H1 (cell line): ENCODE data around the gene PIP5K1C. TPM values are rescaled to one million over a fixed set of nuclear protein-coding genes. Genes with fewer than 3 reads are reported as not detected.

Source experiments
- CTCF ChIA-PET: fragments of 300-600 bp; sonication (Branson Sonifier 250); formaldehyde crosslinking; loops from one replicate; lab custom pipeline; 2021; ENCODE audit not compliant: partially characterized antibody; lab: Charles Lee
- POLR2A ChIA-PET: fragments of 300-600 bp; sonication (Branson Sonifier 250); formaldehyde crosslinking; loops from one replicate; lab custom pipeline; 2021; ENCODE audit warnings: inconsistent platforms; ENCODE audit not compliant: partially characterized antibody; lab: Charles Lee
- DNase-seq, 2 experiments: peaks; one replicate each; pipeline versions ENCODE4 v3.0.0 to v3.0.0-alpha.2; 2010 to 2022; ENCODE audit warnings: low spot score in 2 of 2, low read depth in 1 of 2, mixed read lengths in 1 of 2
- FAIRE-seq: peaks from 2 replicates; lab custom pipeline; 2011; peaks lifted over from hg19 to GRCh38; lab: Jason Lieb, UNC
- H2AFZ ChIP-seq: 2 replicates; pipeline ENCODE4 v1.8.1; 2012; ENCODE audit warnings: low read length, inconsistent platforms
- H2AK5ac ChIP-seq: 2 replicates; pipeline ENCODE4 v1.6.1; 2013; ENCODE audit warnings: low read depth, low read length
- H2BK120ac ChIP-seq: replicated peaks from 2 replicates; pipeline ENCODE3; 2013; ENCODE audit warnings: low read depth, low read length, inconsistent platforms
- H2BK12ac ChIP-seq: 2 replicates; pipeline ENCODE4 v1.6.1; 2013; ENCODE audit warnings: low read depth, low read length
- H2BK15ac ChIP-seq: 2 replicates; pipeline ENCODE4 v1.6.1; 2013; ENCODE audit warnings: low read length
- H2BK20ac ChIP-seq: 2 replicates; pipeline ENCODE4 v1.6.1; 2013; ENCODE audit warnings: low read length
- H2BK5ac ChIP-seq: 2 replicates; pipeline ENCODE4 v1.6.1; 2013; ENCODE audit warnings: low read depth, low read length
- H3K14ac ChIP-seq: 2 replicates; pipeline ENCODE4 v1.6.1; 2013; ENCODE audit warnings: inconsistent platforms; ENCODE audit not compliant: insufficient read length
- H3K18ac ChIP-seq: 2 replicates; pipeline ENCODE4 v1.6.1; 2013; ENCODE audit warnings: low read length; ENCODE audit errors: extremely low read depth
- H3K23ac ChIP-seq: 2 replicates; pipeline ENCODE4 v1.6.1; 2013; ENCODE audit warnings: inconsistent platforms; ENCODE audit not compliant: insufficient read length
- H3K23me2 ChIP-seq: 2 replicates; pipeline ENCODE4 v1.6.1; 2013; ENCODE audit warnings: low read depth, low read length
- H3K27ac ChIP-seq: 2 replicates; pipeline ENCODE4 v1.6.1; 2011; ENCODE audit warnings: low read depth, low read length, inconsistent platforms
- H3K27me3 ChIP-seq, 4 experiments: replicated peaks in 1 of 4; 1 replicate in 1 of 4; 2 replicates in 3 of 4; pipeline versions ENCODE4 v1.6.1 to v1.8.1; 2011 to 2013; ENCODE audit warnings: low read length in 3 of 4, mild to moderate bottlenecking in 3 of 4, inconsistent platforms in 2 of 4, mixed read lengths in 2 of 4, moderate library complexity in 1 of 4; ENCODE audit not compliant: control insufficient read depth in 3 of 4, insufficient read depth in 3 of 4; ENCODE audit errors: extremely low read depth in 1 of 4
- H3K36me3 ChIP-seq, 4 experiments: 2 replicates each; pipeline versions ENCODE4 v1.6.1 to v1.8.1; 2011 to 2013; ENCODE audit warnings: mild to moderate bottlenecking in 4 of 4, low read length in 3 of 4, moderate library complexity in 2 of 4, control low read depth in 1 of 4, inconsistent platforms in 1 of 4; ENCODE audit not compliant: insufficient read depth in 4 of 4, control insufficient read depth in 2 of 4
- H3K4ac ChIP-seq: replicated peaks from 2 replicates; pipeline ENCODE3; 2013; ENCODE audit warnings: low read length, low read depth, mixed read lengths, inconsistent platforms; ENCODE audit not compliant: insufficient read length
- H3K4me1 ChIP-seq, 4 experiments: replicated peaks in 1 of 4; 1 replicate in 1 of 4; 2 replicates in 3 of 4; pipeline versions ENCODE4 v1.6.1 to v1.8.1; 2011 to 2013; ENCODE audit warnings: low read length in 3 of 4, inconsistent platforms in 2 of 4, mixed read lengths in 1 of 4; ENCODE audit not compliant: insufficient read depth in 4 of 4, control insufficient read depth in 3 of 4
- H3K4me2 ChIP-seq, 2 experiments: 2 replicates each; pipeline versions ENCODE4 v1.6.1 to v1.8.1; 2011 to 2013; ENCODE audit warnings: low read depth in 2 of 2, low read length in 2 of 2, control low read depth in 1 of 2, inconsistent platforms in 1 of 2, mild to moderate bottlenecking in 1 of 2; ENCODE audit not compliant: insufficient read depth in 1 of 2
- H3K4me3 ChIP-seq, 4 experiments: fragments of 200-600, 300-600 bp in 1 of 4; sonication (generic), shearing (Covaris generic), sonication (Bioruptor Twin) in 1 of 4; 2 replicates each; pipeline versions ENCODE4 v1.5.1 to v1.8.1; 2011 to 2016; ENCODE audit warnings: low read length in 4 of 4, low read depth in 3 of 4, control low read depth in 2 of 4, inconsistent platforms in 2 of 4, mild to moderate bottlenecking in 2 of 4, mixed read lengths in 1 of 4, moderate library complexity in 1 of 4; ENCODE audit not compliant: insufficient read depth in 2 of 4; ENCODE audit errors: extremely low read depth in 1 of 4
- H3K56ac ChIP-seq: replicated peaks from 2 replicates; pipeline ENCODE3; 2013; ENCODE audit warnings: low read depth, mild to moderate bottlenecking, mixed read lengths, low read length, inconsistent platforms; ENCODE audit not compliant: insufficient read length
- H3K79me1 ChIP-seq: 2 replicates; pipeline ENCODE4 v1.6.1; 2013; ENCODE audit warnings: low read depth, low read length, control low read depth
- H3K79me2 ChIP-seq, 2 experiments: 2 replicates each; pipeline versions ENCODE4 v1.6.1 to v1.8.1; 2012 to 2013; ENCODE audit warnings: low read length in 2 of 2, mild to moderate bottlenecking in 2 of 2, inconsistent platforms in 1 of 2; ENCODE audit not compliant: insufficient read depth in 2 of 2, control insufficient read depth in 1 of 2
- H3K9ac ChIP-seq, 4 experiments: replicated peaks in 1 of 4; 1 replicate in 1 of 4; 2 replicates in 3 of 4; pipeline versions ENCODE4 v1.6.1 to v1.8.1; 2011 to 2013; ENCODE audit warnings: low read depth in 3 of 4, low read length in 3 of 4, control low read depth in 2 of 4, mild to moderate bottlenecking in 2 of 4, moderate library complexity in 2 of 4, inconsistent platforms in 1 of 4; ENCODE audit errors: extremely low read depth in 1 of 4
- H3K9me3 ChIP-seq, 2 experiments: 2 replicates each; pipeline versions ENCODE4 v1.6.1 to v1.8.1; 2012 to 2013; ENCODE audit warnings: mild to moderate bottlenecking in 2 of 2, moderate library complexity in 2 of 2, control low read depth in 1 of 2, inconsistent platforms in 1 of 2, low read depth in 1 of 2, low read length in 1 of 2, mixed read lengths in 1 of 2; ENCODE audit not compliant: insufficient read depth in 2 of 2
- H4K20me1 ChIP-seq, 2 experiments: replicated peaks in 1 of 2; 2 replicates each; pipeline versions ENCODE3 to v1.8.1; 2011 to 2013; ENCODE audit warnings: inconsistent platforms in 2 of 2, low read length in 2 of 2, mild to moderate bottlenecking in 1 of 2; ENCODE audit not compliant: insufficient read depth in 2 of 2, control insufficient read depth in 1 of 2
- H4K5ac ChIP-seq: 2 replicates; pipeline ENCODE4 v1.6.1; 2013; ENCODE audit warnings: low read length, low read depth, mixed read lengths, inconsistent platforms; ENCODE audit not compliant: insufficient read length
- H4K8ac ChIP-seq: 2 replicates; pipeline ENCODE4 v1.8.0; 2013; ENCODE audit warnings: mild to moderate bottlenecking, moderate library complexity, low read length, inconsistent platforms; ENCODE audit not compliant: insufficient read depth; ENCODE audit errors: extremely low read depth
- H4K91ac ChIP-seq: replicated peaks from 2 replicates; pipeline ENCODE3; 2013; ENCODE audit warnings: low read length, mixed read lengths, inconsistent platforms; ENCODE audit not compliant: insufficient read length
- CHD2 ChIP-seq: IDR thresholded peaks from 2 replicates; pipeline ENCODE4 v1.6.1; 2012; ENCODE audit warnings: low read length, improper control_type of control experiment
- CREB1 ChIP-seq: IDR thresholded peaks from 2 replicates; pipeline ENCODE4 v1.6.1; 2012; ENCODE audit warnings: inconsistent platforms
- CTCF ChIP-seq, 3 experiments: IDR thresholded peaks; 1 replicate in 2 of 3; 2 replicates in 1 of 3; pipeline versions ENCODE4 v1.5.1 to v1.6.1; 2011; ENCODE audit warnings: low read length in 3 of 3, mild to moderate bottlenecking in 3 of 3, inconsistent platforms in 2 of 3, low read depth in 1 of 3, moderate library complexity in 1 of 3; ENCODE audit not compliant: insufficient read depth in 1 of 3; ENCODE audit errors: control extremely low read depth in 1 of 3
- EZH2 ChIP-seq: fragments of 200-600 bp; sonication (generic); IDR thresholded peaks from 2 replicates; pipeline ENCODE4 v1.7.1; 2012; ENCODE audit warnings: low read depth, mild to moderate bottlenecking, moderate library complexity, low read length, inconsistent platforms; ENCODE audit not compliant: severe bottlenecking
- KDM4A ChIP-seq: IDR thresholded peaks from one replicate; pipeline ENCODE4 v1.7.1; 2012; ENCODE audit warnings: low read depth, mild to moderate bottlenecking, moderate library complexity, low read length, inconsistent platforms; ENCODE audit not compliant: severe bottlenecking
- NANOG ChIP-seq: IDR thresholded peaks from 2 replicates; pipeline ENCODE4 v1.6.1; 2011; ENCODE audit warnings: low read length, low read depth, mild to moderate bottlenecking, inconsistent platforms; ENCODE audit not compliant: insufficient read depth, poor library complexity, severe bottlenecking
- RFX5 ChIP-seq: IDR thresholded peaks from 2 replicates; pipeline ENCODE4 v1.6.1; 2011; ENCODE audit warnings: low read depth, low read length, improper control_type of control experiment, borderline replicate concordance
- TBP ChIP-seq: IDR thresholded peaks from 2 replicates; pipeline ENCODE4 v1.6.1; 2011; ENCODE audit warnings: low read depth, low read length, improper control_type of control experiment
- TEAD4 ChIP-seq: IDR thresholded peaks from 2 replicates; pipeline ENCODE4 v1.6.1; 2012; ENCODE audit warnings: low read depth, low read length, inconsistent platforms, mixed read lengths
- ZNF274 ChIP-seq: IDR thresholded peaks from 2 replicates; pipeline ENCODE4 v1.7.0; 2012; ENCODE audit warnings: low read length, borderline replicate concordance; ENCODE audit errors: extremely low read depth
- WGBS, 2 experiments: shearing (Covaris generic) in 1 of 2; methylation state at CpG; one replicate each; pipeline versions ENCODE4 v1.1.6 to v1.1.7; 2013 to 2015; ENCODE audit warnings: low lambda C conversion rate in 2 of 2, mixed read lengths in 2 of 2, inconsistent platforms in 1 of 2, low coverage in 1 of 2, missing lambda C conversion rate in 1 of 2; ENCODE audit not compliant: insufficient replicate concordance in 2 of 2, insufficient coverage in 1 of 2, insufficient read length in 1 of 2; ENCODE audit errors: extremely low coverage in 1 of 2, missing lambda C conversion rate in 1 of 2; 5-methylcytosine and 5-hydroxymethylcytosine counted together
- polyA plus RNA-seq, 7 experiments: library from polyadenylated mRNA; depleted of rRNA in 3 of 7; stranded (reverse) in 5 of 7; unstranded in 2 of 7; fragments of >200 nt in 5 of 7; fragments of 200-250 nt in 2 of 7; gene quantifications; 1 replicate in 5 of 7; 2 replicates in 1 of 7; 4 replicates in 1 of 7; pipeline versions ENCODE4 v1.2.1 to v1.2.3, GENCODE V29; 2011 to 2013; ENCODE audit warnings: missing spikeins in 2 of 7, mixed read lengths in 2 of 7
- total RNA-seq: library from RNA; stranded (reverse); fragmentation: NEBNext Ultra II Directional; extraction: Animal tissue kit (Norgen Biotek cat#: 25700); gene quantifications from 2 replicates; pipeline ENCODE4 v1.2.1, GENCODE V29; 2021

The PIP5K1C gene
- total and polyA plus RNA-seq, 2 of the 8 experiments (the other 6 are each of a cell fraction or from before 2014, with no cell fraction given): 10.6 to 32.9 TPM

- no peak overlapping the region for H3K56ac ChIP-seq
- no peak overlapping the region for H3K9ac ChIP-seq
- no peak overlapping the region for H3K18ac ChIP-seq
- H3K9me3 ChIP-seq: peaks cover 5% of the 10 kb centered on the region in 2 experiments
- no peak overlapping the region for H3K23ac ChIP-seq
- FAIRE-seq (no peak), DNase-seq (no peak)
- H3K36me3 ChIP-seq: peaks cover 0 to 4% (median 3%) of the 10 kb centered on the region in 4 experiments; a peak in 2 of 8 replicates
- H3K23me2 ChIP-seq: peaks cover 10% of the 10 kb centered on the region; the same call in 1 of the 2 replicates
- no peak overlapping the region for H2BK5ac ChIP-seq
- no peak overlapping the region for H3K4me3 ChIP-seq
- H2BK20ac ChIP-seq: no peak overlapping the region
- H4K5ac ChIP-seq: no peak overlapping the region
- WGBS, 2 experiments: 96% methylated on average over 10 of the region's 13 CpGs; no CpG with 5 or more reads in 1 of the 2 experiments
- no peak overlapping the region for H4K91ac ChIP-seq
- H3K27ac ChIP-seq: no peak overlapping the region
- no peak overlapping the region; the same call in 1 of the 2 replicates for H2BK15ac ChIP-seq
- no peak overlapping the region for H2AFZ ChIP-seq
- H4K20me1 ChIP-seq: peaks cover 3 to 20% of the 10 kb centered on the region in 2 experiments
- peaks cover 0 to 12% of the 10 kb centered on the region in 2 experiments; a peak in 1 of 4 replicates for H3K79me2 ChIP-seq
- ChIA-PET CTCF (no interaction called here), POLR2A (interaction anchor here (1.1 kb wide), 1 partner anchor 10 kb away, joined by 3 read pairs; no protein-coding TSS in a partner anchor)
- no peak overlapping the region; the same call in none of the 2 replicates for H4K8ac ChIP-seq
- H3K79me1 ChIP-seq: peaks cover 12% of the 10 kb centered on the region; the same call in 1 of the 2 replicates
- no peaks in the 10 kb centered on the region for H3K27me3 ChIP-seq
- H3K4ac ChIP-seq: no peak overlapping the region
- no peak overlapping the region for H2BK12ac ChIP-seq
- H3K4me2 ChIP-seq: no peak overlapping the region
- no peak overlapping the region for H2AK5ac ChIP-seq
- no peak overlapping the region for H2BK120ac ChIP-seq
- H3K14ac ChIP-seq: no peak overlapping the region
- peaks cover 0 to 27% (median 18%) of the 10 kb centered on the region in 4 experiments; a peak in 6 of 7 replicates for H3K4me1 ChIP-seq
- TF ChIP-seq NANOG (no peak), RFX5 (no peak), KDM4A (no peak), TEAD4 (no peak), TBP (no peak), CHD2 (no peak), ZNF274 (no peak), EZH2 (no peak), CREB1 (no peak), CTCF (IDR thresholded peaks at IDR 0.05; ENCODE audit: control extremely low read depth in 1 of 3, insufficient read depth in 1 of 3, low read depth in 1 of 3, low read length in 3 of 3) (no peak)
Measured at GRCh38 chr19:3679581-3679980, 20.7 kb downstream of the PIP5K1C start.
